ENCODE measurements around the gene FAM83B. TPM values are rescaled to one million over a fixed set of nuclear protein-coding genes. Genes with fewer than 3 reads are reported as not detected.

FAM83B gene
- total RNA-seq, 1 experiment from 2014 or later, result 15.6 TPM

DNA sequence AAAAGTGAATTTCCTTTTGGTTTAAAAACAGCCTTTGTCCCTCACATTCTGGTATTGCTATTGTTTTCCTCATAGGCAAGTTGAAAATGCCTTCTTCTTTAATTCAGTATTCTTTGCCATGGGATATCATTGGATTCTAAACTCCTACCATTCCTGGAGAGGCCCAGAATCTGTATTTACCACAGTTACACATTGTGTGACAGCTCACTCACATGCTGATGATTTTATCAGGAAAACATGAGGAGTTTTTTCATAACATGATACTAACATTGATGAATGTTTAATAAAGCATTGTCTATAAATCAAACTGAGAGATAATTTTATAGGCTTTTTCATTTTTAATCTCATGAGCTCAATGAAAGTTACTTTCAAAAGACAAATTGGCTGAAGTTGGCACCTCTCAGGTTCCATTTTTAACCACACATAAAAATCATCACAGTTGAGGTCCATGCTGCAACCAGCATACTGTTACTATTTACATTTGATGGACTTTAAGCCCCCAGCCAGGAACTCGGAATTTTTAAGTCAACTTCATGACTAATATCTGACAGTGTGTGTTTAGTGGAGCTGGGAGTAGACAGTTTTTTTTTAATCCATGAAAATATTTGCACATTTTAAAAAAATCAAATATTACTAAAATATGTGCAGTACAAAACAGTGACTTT is 82.8 kb downstream of the FAM83B start:
- Histone ChIP-seq H3F3A (ENCODE audit: insufficient read depth, low read depth) (no peaks in the 10 kb centered on the region), H3K9me2 (ENCODE audit: insufficient read depth) (peaks cover 5% of the 10 kb centered on the region), H3K4me3 (no peak overlapping the region), H3K4me1 (replicated peaks; ENCODE audit: insufficient read depth) (no peaks in the 10 kb centered on the region), H2AFZ (no peak overlapping the region), H3K4me2 (no peak overlapping the region), H3K27me3 (ENCODE audit: insufficient read depth, low read depth) (no peaks in the 10 kb centered on the region), H4K20me1 (ENCODE audit: insufficient read depth) (no peaks in the 10 kb centered on the region), H3K79me2 (ENCODE audit: low read depth) (no peaks in the 10 kb centered on the region), H3K27ac (no peak overlapping the region), H3K9me3 (ENCODE audit: insufficient read depth, low read depth) (peaks cover 18% of the 10 kb centered on the region), H3K36me3 (ENCODE audit: low read depth) (peaks cover 23% of the 10 kb centered on the region; the same call in 1 of the 2 replicates)
- ChIA-PET CTCF (no interaction called here), POLR2A (ENCODE audit: unreplicated experiment) (no interaction called here)
- TF ChIP-seq, protein P1, sequence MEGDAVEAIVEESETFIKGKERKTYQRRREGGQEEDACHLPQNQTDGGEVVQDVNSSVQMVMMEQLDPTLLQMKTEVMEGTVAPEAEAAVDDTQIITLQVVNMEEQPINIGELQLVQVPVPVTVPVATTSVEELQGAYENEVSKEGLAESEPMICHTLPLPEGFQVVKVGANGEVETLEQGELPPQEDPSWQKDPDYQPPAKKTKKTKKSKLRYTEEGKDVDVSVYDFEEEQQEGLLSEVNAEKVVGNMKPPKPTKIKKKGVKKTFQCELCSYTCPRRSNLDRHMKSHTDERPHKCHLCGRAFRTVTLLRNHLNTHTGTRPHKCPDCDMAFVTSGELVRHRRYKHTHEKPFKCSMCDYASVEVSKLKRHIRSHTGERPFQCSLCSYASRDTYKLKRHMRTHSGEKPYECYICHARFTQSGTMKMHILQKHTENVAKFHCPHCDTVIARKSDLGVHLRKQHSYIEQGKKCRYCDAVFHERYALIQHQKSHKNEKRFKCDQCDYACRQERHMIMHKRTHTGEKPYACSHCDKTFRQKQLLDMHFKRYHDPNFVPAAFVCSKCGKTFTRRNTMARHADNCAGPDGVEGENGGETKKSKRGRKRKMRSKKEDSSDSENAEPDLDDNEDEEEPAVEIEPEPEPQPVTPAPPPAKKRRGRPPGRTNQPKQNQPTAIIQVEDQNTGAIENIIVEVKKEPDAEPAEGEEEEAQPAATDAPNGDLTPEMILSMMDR (conservative IDR thresholded peaks at IDR 0.05), result no peak
- TF ChIP-seq EZH2 (IDR thresholded peaks at IDR 0.05; ENCODE audit: low read depth), result no peak
- no peak for DNase-seq
- BruUV-seq (replicated peaks), result no TSS peak
- intact Hi-C loops (cut with micrococcal nuclease; ENCODE audit: unreplicated experiment), result no loop called here

GRCh38 chr6:54932622-54933021 is 86.1 kb downstream of the FAM83B start:
- Histone ChIP-seq H3K9me3 (ENCODE audit: insufficient read depth, low read depth) (peaks cover 33% of the 10 kb centered on the region), H3K4me3 (no peak overlapping the region), H3K27ac (no peak overlapping the region), H2AFZ (no peak overlapping the region), H3K4me2 (no peak overlapping the region), H3K9me2 (ENCODE audit: insufficient read depth) (peaks cover 5% of the 10 kb centered on the region), H3K4me1 (replicated peaks; ENCODE audit: insufficient read depth) (peaks cover 19% of the 10 kb centered on the region), H3F3A (ENCODE audit: insufficient read depth, low read depth) (peaks cover 14% of the 10 kb centered on the region), H3K36me3 (ENCODE audit: low read depth) (peaks cover 25% of the 10 kb centered on the region; the same call in 1 of the 2 replicates), H3K79me2 (ENCODE audit: low read depth) (no peaks in the 10 kb centered on the region), H4K20me1 (ENCODE audit: insufficient read depth) (no peaks in the 10 kb centered on the region), H3K27me3 (ENCODE audit: insufficient read depth, low read depth) (no peaks in the 10 kb centered on the region)
- intact Hi-C loops (cut with micrococcal nuclease; ENCODE audit: unreplicated experiment), result no loop called here
- BruUV-seq (replicated peaks), result no TSS peak
- TF ChIP-seq, protein P1 (conservative IDR thresholded peaks at IDR 0.05), result no peak
- no peak for TF ChIP-seq EZH2 (IDR thresholded peaks at IDR 0.05; ENCODE audit: low read depth)
- no peak for DNase-seq
- CTCF ChIA-PET, result no interaction called here
- POLR2A ChIA-PET (ENCODE audit: unreplicated experiment), result no interaction called here

- peaks cover 19% of the 10 kb centered on the region for H3K4me1 ChIP-seq (replicated peaks; ENCODE audit: insufficient read depth)
- H3F3A ChIP-seq (ENCODE audit: insufficient read depth, low read depth), result peaks cover 14% of the 10 kb centered on the region
- H3K9me3 ChIP-seq (ENCODE audit: insufficient read depth, low read depth), result peaks cover 33% of the 10 kb centered on the region
- peak; percentile 40 to 88 for DNase-seq
- peaks cover 22% of the 10 kb centered on the region; the same call in 1 of the 2 replicates for H3K36me3 ChIP-seq (ENCODE audit: low read depth)
- intact Hi-C loops (cut with micrococcal nuclease; ENCODE audit: unreplicated experiment), result loop anchor here (2.0 kb wide), 1 partner anchor 89 kb away; the partner anchor contains the start of gene FAM83B
- H3K4me3 ChIP-seq, result no peak overlapping the region
- TF ChIP-seq, protein P1 (conservative IDR thresholded peaks at IDR 0.05), result no peak
- no peak for TF ChIP-seq EZH2 (IDR thresholded peaks at IDR 0.05; ENCODE audit: low read depth)
- peak overlapping the region; percentile 77 for H3K27ac ChIP-seq
- no peaks in the 10 kb centered on the region for H3K9me2 ChIP-seq (ENCODE audit: insufficient read depth)
- no peaks in the 10 kb centered on the region for H3K27me3 ChIP-seq (ENCODE audit: insufficient read depth, low read depth)
- BruUV-seq (replicated peaks), result no TSS peak
- no peak overlapping the region for H2AFZ ChIP-seq
- H4K20me1 ChIP-seq (ENCODE audit: insufficient read depth), result no peaks in the 10 kb centered on the region
- ChIA-PET POLR2A (ENCODE audit: unreplicated experiment) (no interaction called here), CTCF (interaction anchor here (0.5 to 0.6 kb wide), 2 partner anchors 173 to 1869 kb away, joined by 5 to 14 read pairs; no protein-coding TSS in a partner anchor)
- no peaks in the 10 kb centered on the region for H3K79me2 ChIP-seq (ENCODE audit: low read depth)
- H3K4me2 ChIP-seq, result peak overlapping the region; percentile 34
These were observed 89.2 kb downstream of the FAM83B start for GRCh38 chr6:54935739-54936138.
